Left ventricle myocardium inferior (tissue), 1 donor: ENCODE data around the gene MORN4. TPM values are rescaled to one million over a fixed set of nuclear protein-coding genes. Genes with fewer than 3 reads are reported as not detected.

ENCODE experiments used
- DNase-seq: peaks from one replicate; pipeline ENCODE4 v3.0.0-alpha.2; 2020
- H3K27ac ChIP-seq: fragments of 200-600 bp; replicated peaks from 2 replicates; pipeline ENCODE4 v1.8.0; 2021
- H3K27me3 ChIP-seq: fragments of 200-600 bp; 2 replicates; pipeline ENCODE4 v1.8.0; 2021; ENCODE audit warnings: low read depth
- H3K36me3 ChIP-seq: fragments of 200-600 bp; 2 replicates; pipeline ENCODE4 v1.8.0; 2021
- H3K4me1 ChIP-seq: fragments of 200-600 bp; 2 replicates; pipeline ENCODE4 v1.8.0; 2021
- H3K4me3 ChIP-seq: fragments of 200-600 bp; 2 replicates; pipeline ENCODE4 v1.8.0; 2021; ENCODE audit warnings: mild to moderate bottlenecking, moderate library complexity
- H3K9me3 ChIP-seq: fragments of 200-600 bp; replicated peaks from 2 replicates; pipeline ENCODE4 v1.8.0; 2021
- CTCF ChIP-seq: fragments of 200-600 bp; IDR thresholded peaks from 2 replicates; pipeline ENCODE4 v1.8.0; 2021; ENCODE audit warnings: antibody characterized with exemption, mild to moderate bottlenecking, borderline replicate concordance
- intact Hi-C: fragments of 100-400 bp; cut with micrococcal nuclease; formaldehyde crosslinking; loops from one replicate; pipeline ENCODE4 v1.11.0; 2022
- total RNA-seq: library from RNA; stranded (reverse); fragmentation: NEBNext Ultra II Directional; extraction: Animal tissue kit (Norgen Biotek cat#: 25700); gene quantifications from one replicate; pipeline ENCODE4 v1.2.1, GENCODE V29; 2021
- donor health status: DM: no; HTN: yes; CAD: no; lungs with severe emphysema.

Gene MORN4
- total RNA-seq, 1 donor from 2014 or later, result 13.9 TPM

- no peak for DNase-seq
- Histone ChIP-seq H3K27me3 (no peaks in the 10 kb centered on the region), H3K27ac (no peak overlapping the region), H3K36me3 (no peaks in the 10 kb centered on the region), H3K4me1 (peaks cover 36% of the 10 kb centered on the region), H3K4me3 (no peak overlapping the region), H3K9me3 (no peaks in the 10 kb centered on the region)
- intact Hi-C loops, result no loop called here
- TF ChIP-seq CTCF, result no peak
Observed at GRCh38 chr10:97590748-97591495, 42.4 kb downstream of the MORN4 start.

- Histone ChIP-seq H3K27ac (no peak overlapping the region), H3K36me3 (no peaks in the 10 kb centered on the region), H3K4me1 (peaks cover 33% of the 10 kb centered on the region), H3K4me3 (no peak overlapping the region), H3K27me3 (no peaks in the 10 kb centered on the region), H3K9me3 (no peaks in the 10 kb centered on the region)
- no peak for TF ChIP-seq CTCF
- intact Hi-C loops, result no loop called here
- DNase-seq, result no peak
Observed at GRCh38 chr10:97590082-97590747, 43.1 kb downstream of the MORN4 start.

- intact Hi-C loops, result no loop called here
- peak within 1 kb of the TSS; percentile 16 for H3K27ac ChIP-seq
Observed at GRCh38 chr10:97589479-97589878, 43.8 kb downstream of the MORN4 start, which contains the start of gene C10orf62. Gene C10orf62, plus strand, starts transcription at chr10:97589721. Its CDS starts 177 bp downstream, at chr10:97589898.

GRCh38 chr10:97587183-97587582 lies 46.1 kb downstream of the MORN4 start:
- no peak for TF ChIP-seq CTCF
- Histone ChIP-seq H3K4me3 (no peak overlapping the region), H3K27me3 (no peaks in the 10 kb centered on the region), H3K4me1 (peaks cover 25% of the 10 kb centered on the region), H3K27ac (peak overlapping the region; percentile 94), H3K36me3 (no peaks in the 10 kb centered on the region), H3K9me3 (no peaks in the 10 kb centered on the region)
- no peak for DNase-seq
- intact Hi-C loops, result no loop called here

More at GRCh38 chr10:97589479-97589878, 43.8 kb downstream of the MORN4 start, which contains the start of gene C10orf62:
- TF ChIP-seq CTCF, result no peak
- peaks cover 31% of the 10 kb centered on the region for H3K4me1 ChIP-seq
- H3K9me3 ChIP-seq, result no peaks in the 10 kb centered on the region
- H3K27me3 ChIP-seq, result no peaks in the 10 kb centered on the region
- no peaks in the 10 kb centered on the region for H3K36me3 ChIP-seq
- DNase-seq, result no peak
- no peak within 1 kb of the TSS for H3K4me3 ChIP-seq

- peaks cover 36% of the 10 kb centered on the region for H3K4me1 ChIP-seq
- DNase-seq, result no peak
- H3K36me3 ChIP-seq, result no peaks in the 10 kb centered on the region
- TF ChIP-seq CTCF, result no peak
- H3K4me3 ChIP-seq, result peak overlapping the region; percentile 47
- no peaks in the 10 kb centered on the region for H3K27me3 ChIP-seq
- peak overlapping the region; percentile 94 for H3K27ac ChIP-seq
- H3K9me3 ChIP-seq, result no peaks in the 10 kb centered on the region
- intact Hi-C loops, result no loop called here
Observed at GRCh38 chr10:97585439-97585811, 47.9 kb downstream of the MORN4 start.
